ENCODE results near the gene TRAK1. TPM values are rescaled to one million over a fixed set of nuclear protein-coding genes. Genes with fewer than 3 reads are reported as not detected.
A peak's percentile ranks its signal among the peaks of the same experiment; 100 is the strongest.

Gene TRAK1
- total RNA-seq, 2 experiments from 2014 or later: 18.3 to 19.1 TPM

DNA sequence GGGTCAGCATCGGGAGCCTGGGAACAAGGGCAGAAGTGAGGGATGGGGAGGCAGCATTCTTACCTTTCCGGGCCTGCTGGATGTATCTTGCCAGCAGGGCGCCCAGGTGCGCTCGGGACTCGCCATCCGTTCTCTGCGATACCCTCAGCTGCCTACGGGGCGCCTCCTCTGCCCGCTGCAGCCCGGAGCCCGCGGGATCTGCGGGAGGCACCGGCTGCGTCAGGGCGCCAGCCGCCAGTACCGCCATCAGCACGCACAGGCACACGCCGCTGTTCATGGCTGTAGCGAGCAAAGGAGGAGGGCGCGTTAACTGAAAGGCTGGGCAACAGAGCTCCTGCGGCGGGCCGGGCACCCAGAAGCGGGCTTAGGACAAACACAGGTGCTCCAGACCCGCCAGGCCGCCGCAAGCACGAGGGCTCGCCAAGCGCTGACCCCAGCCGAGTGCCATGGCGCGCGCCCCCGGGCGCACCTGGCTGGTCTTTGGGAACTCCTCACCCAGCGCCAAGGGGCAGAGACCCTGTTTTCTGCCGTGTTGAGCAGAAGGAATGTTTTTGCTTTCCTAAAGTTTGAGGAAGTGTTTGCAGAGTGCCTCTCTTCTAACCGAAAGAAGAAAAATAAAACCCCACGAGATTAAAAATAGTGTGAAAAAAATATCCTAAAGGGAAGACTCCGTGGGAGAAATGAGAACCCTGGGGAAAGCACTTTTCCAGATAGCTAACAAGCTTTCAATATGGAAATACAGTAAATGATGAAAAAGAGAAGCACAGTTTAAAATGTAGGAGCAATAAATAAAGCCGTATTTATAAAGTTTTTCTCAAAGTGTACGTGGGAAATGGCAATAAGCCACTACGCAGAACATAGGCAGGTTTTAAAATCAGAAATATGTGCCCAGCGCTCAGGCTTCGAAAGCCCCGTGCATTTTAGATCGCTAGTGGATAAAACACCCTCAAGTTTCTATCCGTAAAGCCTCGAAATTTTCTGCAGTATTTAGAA, 172.5 kb downstream of the TRAK1 start:
- H3K4me1 Mint-ChIP-seq (ENCODE audit: low read depth): peaks cover 9% of the 10 kb centered on the region
- no peak overlapping the region for H3K27ac Mint-ChIP-seq
- CTCF ChIA-PET: interaction anchor here (1.8 to 2.3 kb wide), 2 partner anchors 16 to 180 kb away, joined by 4 to 8 read pairs; no protein-coding TSS in a partner anchor
- peaks cover 56% of the 10 kb centered on the region for H3K27me3 Mint-ChIP-seq (ENCODE audit: low read depth)
- H3K9me3 Mint-ChIP-seq: no peaks in the 10 kb centered on the region
- no peaks in the 10 kb centered on the region for H3K36me3 Mint-ChIP-seq (ENCODE audit: low read depth)
- peak overlapping the region; percentile 39 for H3K4me3 Mint-ChIP-seq
- DNase-seq: peak; percentile 32
- intact Hi-C loops (cut with micrococcal nuclease): no loop called here

- no peak overlapping the region for H3K27ac Mint-ChIP-seq
- H3K9me3 Mint-ChIP-seq: no peaks in the 10 kb centered on the region
- peak; percentile 48 for DNase-seq
- H3K4me3 Mint-ChIP-seq: peak overlapping the region; percentile 30
- intact Hi-C loops (cut with micrococcal nuclease): no loop called here
- CTCF ChIA-PET: interaction anchor here (2.3 kb wide), 1 partner anchor 179 kb away, joined by 8 read pairs; no protein-coding TSS in a partner anchor
- peaks cover 64% of the 10 kb centered on the region for H3K27me3 Mint-ChIP-seq (ENCODE audit: low read depth)
- H3K4me1 Mint-ChIP-seq (ENCODE audit: low read depth): peaks cover 9% of the 10 kb centered on the region
- no peaks in the 10 kb centered on the region for H3K36me3 Mint-ChIP-seq (ENCODE audit: low read depth)
These were observed 173.4 kb downstream of the TRAK1 start for GRCh38 chr3:42264399-42265058.

DNA sequence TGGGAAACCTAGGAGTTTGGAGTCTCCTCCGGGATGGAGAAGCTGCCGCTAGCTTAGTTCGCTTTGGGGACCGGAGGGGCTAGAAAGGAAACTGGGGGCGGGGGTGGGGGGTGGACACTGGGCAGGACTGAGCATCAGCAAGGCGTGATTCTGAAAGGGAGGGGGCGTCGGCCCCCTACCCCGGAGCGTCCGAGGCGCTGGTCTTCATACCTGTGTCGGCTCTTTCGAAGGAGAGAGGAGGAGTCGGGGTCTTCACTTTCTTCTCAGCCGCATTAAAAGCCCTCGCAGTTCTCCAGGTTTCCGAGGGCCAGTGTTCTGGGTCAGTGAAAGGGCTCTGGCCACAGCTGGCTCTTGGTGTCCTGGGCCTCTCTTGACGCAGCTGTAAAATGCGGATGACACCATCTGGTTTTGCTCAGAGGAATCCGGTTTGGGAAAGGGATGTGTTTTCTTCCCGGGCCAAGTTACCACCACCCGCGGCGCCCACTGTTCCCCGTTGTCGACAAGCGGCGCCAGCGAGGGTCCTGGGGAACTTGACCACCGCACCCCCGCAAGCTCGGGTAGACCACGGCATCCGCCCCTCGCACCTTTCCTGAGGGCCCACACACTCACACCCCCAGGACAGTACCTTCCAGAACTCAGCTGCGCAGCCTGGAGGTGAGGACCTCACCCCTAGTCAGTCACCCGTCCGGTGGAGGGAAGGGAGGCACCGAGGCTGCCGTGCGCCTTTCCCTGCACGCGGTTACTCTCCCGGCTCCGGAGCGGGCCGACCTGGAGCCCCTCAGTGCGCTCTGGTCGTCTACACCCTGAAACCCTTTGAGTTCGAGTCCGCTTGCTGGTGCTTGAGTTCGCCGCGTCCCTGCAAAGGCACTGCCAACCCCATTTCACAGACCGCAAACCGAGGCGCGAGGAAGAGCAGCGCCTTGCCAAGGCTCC, 174.2 kb downstream of the TRAK1 start:
- Mint-ChIP-seq H3K36me3 (ENCODE audit: low read depth) (no peaks in the 10 kb centered on the region), H3K4me3 (no peak overlapping the region), H3K27me3 (ENCODE audit: low read depth) (peaks cover 70% of the 10 kb centered on the region), H3K27ac (no peak overlapping the region), H3K9me3 (no peaks in the 10 kb centered on the region), H3K4me1 (ENCODE audit: low read depth) (peaks cover 9% of the 10 kb centered on the region)
- DNase-seq: no peak
- CTCF ChIA-PET: no interaction called here
- intact Hi-C loops (cut with micrococcal nuclease): no loop called here

GRCh38 chr3:42266085-42266484, 174.9 kb downstream of the TRAK1 start, which contains the start of gene CCK:
CCK (minus strand) TSS chr3:42266185; CDS start chr3:42263630, 2,555 bp downstream.
- peaks cover 2% of the 10 kb centered on the region for H3K9me3 Mint-ChIP-seq

GRCh38 chr3:42267878-42268277, 176.7 kb downstream of the TRAK1 start:
- H3K27ac Mint-ChIP-seq: no peak overlapping the region
- peaks cover 9% of the 10 kb centered on the region for H3K4me1 Mint-ChIP-seq (ENCODE audit: low read depth)
- peaks cover 10% of the 10 kb centered on the region for H3K9me3 Mint-ChIP-seq
- peaks cover 58% of the 10 kb centered on the region for H3K27me3 Mint-ChIP-seq (ENCODE audit: low read depth)
- DNase-seq: no peak
- no peaks in the 10 kb centered on the region for H3K36me3 Mint-ChIP-seq (ENCODE audit: low read depth)
- intact Hi-C loops (cut with micrococcal nuclease): no loop called here
- CTCF ChIA-PET: interaction anchor here (0.6 to 2.3 kb wide), 2 partner anchors 21 to 33 kb away, joined by 3 to 10 read pairs; no protein-coding TSS in a partner anchor
- H3K4me3 Mint-ChIP-seq: no peak overlapping the region

More at GRCh38 chr3:42266085-42266484, 174.9 kb downstream of the TRAK1 start, which contains the start of gene CCK:
- H3K27me3 Mint-ChIP-seq (ENCODE audit: low read depth): peaks cover 73% of the 10 kb centered on the region
- DNase-seq: no peak
- CTCF ChIA-PET: no interaction called here
- no peaks in the 10 kb centered on the region for H3K36me3 Mint-ChIP-seq (ENCODE audit: low read depth)
- intact Hi-C loops (cut with micrococcal nuclease): no loop called here
- H3K4me1 Mint-ChIP-seq (ENCODE audit: low read depth): peaks cover 9% of the 10 kb centered on the region
- no peak within 1 kb of the TSS for H3K27ac Mint-ChIP-seq
- H3K4me3 Mint-ChIP-seq: no peak within 1 kb of the TSS

- DNase-seq: no peak
- intact Hi-C loops (cut with micrococcal nuclease): no loop called here
- peaks cover 44% of the 10 kb centered on the region for H3K27me3 Mint-ChIP-seq (ENCODE audit: low read depth)
- peaks cover 10% of the 10 kb centered on the region for H3K9me3 Mint-ChIP-seq
- H3K4me3 Mint-ChIP-seq: no peak overlapping the region
- H3K36me3 Mint-ChIP-seq (ENCODE audit: low read depth): no peaks in the 10 kb centered on the region
- peaks cover 2% of the 10 kb centered on the region for H3K4me1 Mint-ChIP-seq (ENCODE audit: low read depth)
- no peak overlapping the region for H3K27ac Mint-ChIP-seq
- CTCF ChIA-PET: no interaction called here
These were observed 178.5 kb downstream of the TRAK1 start for GRCh38 chr3:42269647-42270046.

DNA sequence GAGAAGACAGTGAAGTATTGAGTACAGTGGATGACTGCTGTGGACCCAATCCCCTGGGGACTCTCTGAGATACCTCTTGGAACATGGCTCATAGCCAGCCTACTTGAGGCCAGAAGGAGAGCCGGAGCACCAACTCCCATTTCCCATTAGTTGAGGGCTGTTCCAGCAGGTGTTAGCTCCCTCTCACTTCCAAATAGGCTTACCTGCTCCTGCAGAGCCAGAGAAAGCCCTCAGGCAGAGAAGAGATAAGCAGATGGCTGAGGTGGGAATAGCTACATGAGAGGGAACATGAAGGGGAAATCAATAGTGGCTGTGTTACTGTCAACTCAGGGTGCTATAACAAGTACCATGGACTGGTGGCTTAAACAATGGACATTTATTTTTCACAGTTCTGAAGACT, 179.4 kb downstream of the TRAK1 start:
- Mint-ChIP-seq H3K4me3 (no peak overlapping the region), H3K4me1 (ENCODE audit: low read depth) (no peaks in the 10 kb centered on the region), H3K9me3 (peaks cover 10% of the 10 kb centered on the region), H3K27me3 (ENCODE audit: low read depth) (peaks cover 37% of the 10 kb centered on the region), H3K27ac (no peak overlapping the region), H3K36me3 (ENCODE audit: low read depth) (no peaks in the 10 kb centered on the region)
- intact Hi-C loops (cut with micrococcal nuclease): no loop called here
- CTCF ChIA-PET: no interaction called here
- DNase-seq: no peak

GRCh38 chr3:42271786-42272185, 180.6 kb downstream of the TRAK1 start:
- no peak overlapping the region for H3K4me3 Mint-ChIP-seq
- H3K4me1 Mint-ChIP-seq (ENCODE audit: low read depth): no peaks in the 10 kb centered on the region
- DNase-seq: no peak
- H3K36me3 Mint-ChIP-seq (ENCODE audit: low read depth): no peaks in the 10 kb centered on the region
- peaks cover 29% of the 10 kb centered on the region for H3K27me3 Mint-ChIP-seq (ENCODE audit: low read depth)
- no peak overlapping the region for H3K27ac Mint-ChIP-seq
- CTCF ChIA-PET: interaction anchor here (1.0 kb wide), 1 partner anchor 171 kb away, joined by 3 read pairs; no protein-coding TSS in a partner anchor
- H3K9me3 Mint-ChIP-seq: peaks cover 10% of the 10 kb centered on the region
- intact Hi-C loops (cut with micrococcal nuclease): no loop called here

DNA sequence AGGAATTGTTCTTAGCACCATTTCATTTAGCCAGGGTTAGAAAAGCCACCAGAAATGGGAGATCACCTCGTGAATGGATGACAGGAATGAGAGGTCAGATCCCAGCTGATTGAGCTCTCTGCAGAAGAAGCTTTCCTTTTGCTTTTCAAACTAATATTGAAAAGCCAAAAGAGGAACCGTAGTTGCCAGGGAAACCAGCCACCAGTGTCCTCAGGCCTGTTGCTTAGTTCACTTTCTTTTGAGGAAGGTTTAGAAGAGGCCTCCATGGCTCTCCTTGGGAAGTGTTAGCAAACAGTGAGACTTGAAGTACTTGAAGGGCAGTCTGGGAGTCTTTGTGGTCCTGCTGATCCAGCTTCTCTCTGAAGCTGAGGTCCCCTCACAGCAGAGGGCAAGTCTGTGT, 182.2 kb downstream of the TRAK1 start:
- DNase-seq: no peak
- peaks cover 17% of the 10 kb centered on the region for H3K27me3 Mint-ChIP-seq (ENCODE audit: low read depth)
- CTCF ChIA-PET: interaction anchor here (1.8 kb wide), 1 partner anchor 82 kb away, joined by 4 read pairs; no protein-coding TSS in a partner anchor
- peaks cover 10% of the 10 kb centered on the region for H3K9me3 Mint-ChIP-seq
- no peaks in the 10 kb centered on the region for H3K36me3 Mint-ChIP-seq (ENCODE audit: low read depth)
- no peaks in the 10 kb centered on the region for H3K4me1 Mint-ChIP-seq (ENCODE audit: low read depth)
- intact Hi-C loops (cut with micrococcal nuclease): no loop called here
- no peak overlapping the region for H3K4me3 Mint-ChIP-seq
- no peak overlapping the region for H3K27ac Mint-ChIP-seq

DNA sequence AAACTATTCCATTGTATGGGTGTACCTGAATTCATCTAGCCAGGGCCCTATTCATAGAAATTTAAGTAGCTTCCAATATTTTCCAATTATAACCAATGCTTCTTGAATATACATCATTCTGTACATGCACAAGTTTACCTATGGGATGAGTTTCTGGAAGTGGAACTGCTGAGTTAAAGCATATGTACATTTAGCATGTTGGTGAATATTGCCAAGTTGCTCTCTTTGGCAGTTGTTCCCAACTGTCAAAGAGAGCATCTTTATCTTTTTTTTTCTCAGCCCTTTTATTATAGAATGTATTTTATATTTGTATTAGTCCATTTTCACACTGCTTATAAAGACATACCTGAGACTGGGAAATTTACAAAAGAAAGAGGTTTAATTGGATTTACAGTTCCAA, 183.1 kb downstream of the TRAK1 start:
- peaks cover 14% of the 10 kb centered on the region for H3K9me3 Mint-ChIP-seq
- peaks cover 11% of the 10 kb centered on the region for H3K27me3 Mint-ChIP-seq (ENCODE audit: low read depth)
- intact Hi-C loops (cut with micrococcal nuclease): no loop called here
- no peak overlapping the region for H3K4me3 Mint-ChIP-seq
- H3K4me1 Mint-ChIP-seq (ENCODE audit: low read depth): no peaks in the 10 kb centered on the region
- H3K27ac Mint-ChIP-seq: no peak overlapping the region
- peaks cover under 1% of the 10 kb centered on the region for H3K36me3 Mint-ChIP-seq (ENCODE audit: low read depth)
- DNase-seq: no peak
- CTCF ChIA-PET: interaction anchor here (1.8 kb wide), 1 partner anchor 83 kb away, joined by 4 read pairs; no protein-coding TSS in a partner anchor

DNA sequence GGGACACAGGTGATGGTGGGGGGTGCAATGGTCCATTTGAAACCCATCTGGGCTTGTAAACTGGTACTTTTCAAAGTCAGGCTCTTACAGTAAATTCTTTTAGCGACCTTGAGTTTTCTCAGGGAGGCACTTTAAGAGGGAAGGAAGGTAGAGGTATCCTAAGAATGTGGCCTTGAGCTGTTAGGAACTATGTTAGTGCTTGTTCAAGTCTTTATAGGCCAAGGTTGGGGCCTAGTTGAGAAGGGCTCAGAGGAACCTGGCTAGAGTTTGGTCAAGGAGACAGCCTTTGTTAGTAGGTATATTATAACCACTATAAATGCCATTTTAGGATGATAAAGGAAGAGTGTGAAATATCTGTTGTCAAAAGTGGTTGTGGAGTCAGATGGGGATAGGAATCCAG, 184.1 kb downstream of the TRAK1 start:
- Mint-ChIP-seq H3K27ac (no peak overlapping the region), H3K36me3 (ENCODE audit: low read depth) (peaks cover 2% of the 10 kb centered on the region), H3K27me3 (ENCODE audit: low read depth) (peaks cover 4% of the 10 kb centered on the region), H3K9me3 (peaks cover 22% of the 10 kb centered on the region), H3K4me3 (no peak overlapping the region), H3K4me1 (ENCODE audit: low read depth) (no peaks in the 10 kb centered on the region)
- CTCF ChIA-PET: no interaction called here
- DNase-seq: no peak
- intact Hi-C loops (cut with micrococcal nuclease): no loop called here

Measured in activated naive CD4-positive, alpha-beta T cell treated with anti-CD3 and anti-CD28 coated beads for 36 hours (primary cell).